Measurements from ENCODE around the gene CYP2A13.

- TF ChIP-seq POLR2A (IDR thresholded peaks at IDR 0.05; ENCODE audit: low read depth, low read length) (no peak), POLR2AphosphoS5 (IDR thresholded peaks at IDR 0.05; ENCODE audit: low read depth, low read length) (no peak), TAF1 (IDR thresholded peaks at IDR 0.05; ENCODE audit: low read depth, low read length) (no peak), SPI1 (IDR thresholded peaks at IDR 0.05; ENCODE audit: low read depth, low read length) (no peak)
Observed at GRCh38 chr19:41089959-41090358, 1.7 kb downstream of the CYP2A13 start.

Data from GM12891 (cell line).